ENCODE measurements around the gene CRBN.

CRBN gene

DNA sequence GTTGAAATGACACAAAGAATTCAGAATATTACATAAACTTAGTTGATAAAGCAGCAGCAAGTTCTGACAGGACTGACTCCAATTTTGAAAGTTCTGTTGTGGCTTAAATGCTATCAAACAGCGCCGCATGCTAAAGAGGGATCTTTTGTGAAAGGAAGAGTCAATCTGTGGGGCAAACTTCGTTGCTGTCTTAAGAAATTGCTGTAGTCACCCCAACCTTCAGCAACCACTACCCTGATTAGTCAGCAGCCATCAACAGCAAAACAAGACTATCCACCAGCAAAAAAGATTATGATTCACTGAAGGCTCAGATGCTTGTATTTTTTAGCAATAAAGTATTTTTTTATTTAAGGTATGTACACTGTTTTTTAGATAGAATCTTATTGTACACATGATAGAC is 14.2 kb downstream of the CRBN start:
- ATAC-seq: no peak
- no peak for TF ChIP-seq ZFP3 (CRISPR knock-in tag; IDR thresholded peaks at IDR 0.05)
- TF ChIP-seq, protein P1, sequence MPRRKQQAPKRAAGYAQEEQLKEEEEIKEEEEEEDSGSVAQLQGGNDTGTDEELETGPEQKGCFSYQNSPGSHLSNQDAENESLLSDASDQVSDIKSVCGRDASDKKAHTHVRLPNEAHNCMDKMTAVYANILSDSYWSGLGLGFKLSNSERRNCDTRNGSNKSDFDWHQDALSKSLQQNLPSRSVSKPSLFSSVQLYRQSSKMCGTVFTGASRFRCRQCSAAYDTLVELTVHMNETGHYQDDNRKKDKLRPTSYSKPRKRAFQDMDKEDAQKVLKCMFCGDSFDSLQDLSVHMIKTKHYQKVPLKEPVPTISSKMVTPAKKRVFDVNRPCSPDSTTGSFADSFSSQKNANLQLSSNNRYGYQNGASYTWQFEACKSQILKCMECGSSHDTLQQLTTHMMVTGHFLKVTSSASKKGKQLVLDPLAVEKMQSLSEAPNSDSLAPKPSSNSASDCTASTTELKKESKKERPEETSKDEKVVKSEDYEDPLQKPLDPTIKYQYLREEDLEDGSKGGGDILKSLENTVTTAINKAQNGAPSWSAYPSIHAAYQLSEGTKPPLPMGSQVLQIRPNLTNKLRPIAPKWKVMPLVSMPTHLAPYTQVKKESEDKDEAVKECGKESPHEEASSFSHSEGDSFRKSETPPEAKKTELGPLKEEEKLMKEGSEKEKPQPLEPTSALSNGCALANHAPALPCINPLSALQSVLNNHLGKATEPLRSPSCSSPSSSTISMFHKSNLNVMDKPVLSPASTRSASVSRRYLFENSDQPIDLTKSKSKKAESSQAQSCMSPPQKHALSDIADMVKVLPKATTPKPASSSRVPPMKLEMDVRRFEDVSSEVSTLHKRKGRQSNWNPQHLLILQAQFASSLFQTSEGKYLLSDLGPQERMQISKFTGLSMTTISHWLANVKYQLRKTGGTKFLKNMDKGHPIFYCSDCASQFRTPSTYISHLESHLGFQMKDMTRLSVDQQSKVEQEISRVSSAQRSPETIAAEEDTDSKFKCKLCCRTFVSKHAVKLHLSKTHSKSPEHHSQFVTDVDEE (CRISPR knock-in tag; IDR thresholded peaks at IDR 0.05): no peak
- TF ChIP-seq, protein P2, sequence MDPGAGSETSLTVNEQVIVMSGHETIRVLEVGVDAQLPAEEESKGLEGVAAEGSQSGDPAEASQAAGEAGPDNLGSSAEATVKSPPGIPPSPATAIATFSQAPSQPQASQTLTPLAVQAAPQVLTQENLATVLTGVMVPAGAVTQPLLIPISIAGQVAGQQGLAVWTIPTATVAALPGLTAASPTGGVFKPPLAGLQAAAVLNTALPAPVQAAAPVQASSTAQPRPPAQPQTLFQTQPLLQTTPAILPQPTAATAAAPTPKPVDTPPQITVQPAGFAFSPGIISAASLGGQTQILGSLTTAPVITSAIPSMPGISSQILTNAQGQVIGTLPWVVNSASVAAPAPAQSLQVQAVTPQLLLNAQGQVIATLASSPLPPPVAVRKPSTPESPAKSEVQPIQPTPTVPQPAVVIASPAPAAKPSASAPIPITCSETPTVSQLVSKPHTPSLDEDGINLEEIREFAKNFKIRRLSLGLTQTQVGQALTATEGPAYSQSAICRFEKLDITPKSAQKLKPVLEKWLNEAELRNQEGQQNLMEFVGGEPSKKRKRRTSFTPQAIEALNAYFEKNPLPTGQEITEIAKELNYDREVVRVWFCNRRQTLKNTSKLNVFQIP (CRISPR knock-in tag; IDR thresholded peaks at IDR 0.05; ENCODE audit: borderline replicate concordance, low read depth): no peak
- TF ChIP-seq, protein P3, sequence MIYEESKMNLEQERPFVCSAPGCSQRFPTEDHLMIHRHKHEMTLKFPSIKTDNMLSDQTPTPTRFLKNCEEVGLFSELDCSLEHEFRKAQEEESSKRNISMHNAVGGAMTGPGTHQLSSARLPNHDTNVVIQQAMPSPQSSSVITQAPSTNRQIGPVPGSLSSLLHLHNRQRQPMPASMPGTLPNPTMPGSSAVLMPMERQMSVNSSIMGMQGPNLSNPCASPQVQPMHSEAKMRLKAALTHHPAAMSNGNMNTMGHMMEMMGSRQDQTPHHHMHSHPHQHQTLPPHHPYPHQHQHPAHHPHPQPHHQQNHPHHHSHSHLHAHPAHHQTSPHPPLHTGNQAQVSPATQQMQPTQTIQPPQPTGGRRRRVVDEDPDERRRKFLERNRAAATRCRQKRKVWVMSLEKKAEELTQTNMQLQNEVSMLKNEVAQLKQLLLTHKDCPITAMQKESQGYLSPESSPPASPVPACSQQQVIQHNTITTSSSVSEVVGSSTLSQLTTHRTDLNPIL (CRISPR knock-in tag; IDR thresholded peaks at IDR 0.05; ENCODE audit: low read depth): no peak
- no peak for TF ChIP-seq ZNF70 (CRISPR knock-in tag; IDR thresholded peaks at IDR 0.05)
- no peak for TF ChIP-seq ZC3H10 (CRISPR knock-in tag; IDR thresholded peaks at IDR 0.05)
- no peak for TF ChIP-seq PPARA (CRISPR knock-in tag; IDR thresholded peaks at IDR 0.05; ENCODE audit: borderline replicate concordance)

DNA sequence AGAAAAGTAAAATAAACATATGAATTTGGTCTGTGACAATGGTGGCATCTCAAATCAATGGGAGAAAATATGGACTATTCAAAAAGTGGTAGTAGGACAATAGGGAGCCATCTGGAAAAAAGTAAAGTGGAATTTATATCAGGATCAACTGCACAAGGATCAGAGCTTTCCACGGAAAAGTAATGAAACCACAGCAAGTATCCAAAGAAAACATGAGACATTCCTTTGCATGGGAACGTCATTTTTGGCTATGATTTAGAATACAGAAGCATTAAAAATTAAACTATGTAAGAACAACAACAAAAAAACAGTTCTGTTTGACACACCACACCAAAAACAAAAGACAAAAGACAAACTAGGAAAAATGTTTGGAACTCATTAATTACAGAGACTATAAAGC is 18.7 kb downstream of the CRBN start:
- no peak for ATAC-seq
- TF ChIP-seq, protein P3 (CRISPR knock-in tag; IDR thresholded peaks at IDR 0.05; ENCODE audit: low read depth): no peak
- TF ChIP-seq, protein P4, sequence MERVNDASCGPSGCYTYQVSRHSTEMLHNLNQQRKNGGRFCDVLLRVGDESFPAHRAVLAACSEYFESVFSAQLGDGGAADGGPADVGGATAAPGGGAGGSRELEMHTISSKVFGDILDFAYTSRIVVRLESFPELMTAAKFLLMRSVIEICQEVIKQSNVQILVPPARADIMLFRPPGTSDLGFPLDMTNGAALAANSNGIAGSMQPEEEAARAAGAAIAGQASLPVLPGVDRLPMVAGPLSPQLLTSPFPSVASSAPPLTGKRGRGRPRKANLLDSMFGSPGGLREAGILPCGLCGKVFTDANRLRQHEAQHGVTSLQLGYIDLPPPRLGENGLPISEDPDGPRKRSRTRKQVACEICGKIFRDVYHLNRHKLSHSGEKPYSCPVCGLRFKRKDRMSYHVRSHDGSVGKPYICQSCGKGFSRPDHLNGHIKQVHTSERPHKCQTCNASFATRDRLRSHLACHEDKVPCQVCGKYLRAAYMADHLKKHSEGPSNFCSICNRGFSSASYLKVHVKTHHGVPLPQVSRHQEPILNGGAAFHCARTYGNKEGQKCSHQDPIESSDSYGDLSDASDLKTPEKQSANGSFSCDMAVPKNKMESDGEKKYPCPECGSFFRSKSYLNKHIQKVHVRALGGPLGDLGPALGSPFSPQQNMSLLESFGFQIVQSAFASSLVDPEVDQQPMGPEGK (CRISPR knock-in tag; IDR thresholded peaks at IDR 0.05; ENCODE audit: borderline replicate concordance): no peak
- TF ChIP-seq ARNTL (CRISPR knock-in tag; IDR thresholded peaks at IDR 0.05; ENCODE audit: borderline replicate concordance, low read depth) (no peak), TCF4 (CRISPR knock-in tag; IDR thresholded peaks at IDR 0.05; ENCODE audit: borderline replicate concordance) (no peak), GLIS3 (CRISPR knock-in tag; IDR thresholded peaks at IDR 0.05) (no peak), ZC3H10 (CRISPR knock-in tag; IDR thresholded peaks at IDR 0.05) (no peak), ESRRG (CRISPR knock-in tag; IDR thresholded peaks at IDR 0.05) (no peak), ZNF8 (CRISPR knock-in tag; IDR thresholded peaks at IDR 0.05) (no peak)

DNA sequence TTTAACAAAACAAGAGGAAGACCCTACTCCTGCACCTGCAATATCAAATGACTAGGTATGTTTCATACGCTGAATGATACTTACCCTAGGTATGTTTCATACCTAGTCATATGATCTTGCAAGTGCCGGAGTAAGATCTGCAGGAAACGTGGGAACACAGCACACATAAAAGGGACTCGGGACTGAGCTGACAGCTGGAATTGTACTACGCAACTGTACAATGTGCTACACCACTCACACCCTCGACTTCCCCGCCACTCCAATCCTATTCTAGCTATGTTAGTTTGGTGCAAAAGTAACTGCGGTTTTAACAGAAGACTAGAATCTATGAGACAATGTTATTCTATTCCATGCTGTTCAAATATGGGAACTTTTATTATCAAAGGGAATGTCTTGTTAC is 22.0 kb downstream of the CRBN start:
- no peak for ATAC-seq
- no peak for TF ChIP-seq TOX (CRISPR knock-in tag; IDR thresholded peaks at IDR 0.05; ENCODE audit: borderline replicate concordance)
- no peak for TF ChIP-seq ISL1 (CRISPR knock-in tag; IDR thresholded peaks at IDR 0.05)
- TF ChIP-seq ZNF8 (CRISPR knock-in tag; IDR thresholded peaks at IDR 0.05): no peak

DNA sequence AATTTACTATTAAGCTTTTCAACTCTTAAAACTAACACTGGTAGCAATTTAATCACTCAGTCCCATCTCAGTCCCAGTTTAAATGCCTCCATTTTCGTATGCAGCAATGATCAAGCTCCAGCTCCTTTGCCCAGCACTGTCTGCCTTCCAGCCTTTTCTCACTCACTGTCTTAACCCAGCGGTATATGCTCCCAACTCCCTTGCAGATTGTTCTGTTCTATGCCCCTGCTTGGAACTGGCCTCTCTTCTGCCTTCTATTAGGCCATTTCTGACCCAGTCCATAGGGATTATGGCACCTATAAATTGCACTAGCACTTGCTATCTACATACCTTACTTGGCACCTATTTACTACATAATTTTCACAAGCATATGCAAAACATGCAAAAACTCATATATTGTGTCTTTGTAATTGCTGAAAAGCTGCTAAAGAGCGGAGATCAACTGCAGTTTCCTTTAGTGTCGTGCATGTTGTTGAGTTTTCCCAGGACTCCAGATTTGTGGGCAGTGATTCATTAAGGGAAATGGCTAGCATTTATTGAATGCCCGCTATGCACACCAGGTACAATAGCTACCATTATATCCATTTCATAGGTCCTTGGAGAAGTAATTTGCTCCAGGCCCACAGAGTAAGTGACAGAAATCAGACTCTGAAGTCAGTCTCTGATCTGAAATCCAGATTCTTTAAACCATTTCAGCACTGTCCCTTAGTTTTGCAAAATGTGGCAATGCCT is 24.4 kb downstream of the CRBN start:
- no peak for ATAC-seq
- TF ChIP-seq ZFP3 (CRISPR knock-in tag; IDR thresholded peaks at IDR 0.05) (no peak), TCF4 (CRISPR knock-in tag; IDR thresholded peaks at IDR 0.05; ENCODE audit: borderline replicate concordance) (no peak), ZNF565 (CRISPR knock-in tag; conservative IDR thresholded peaks at IDR 0.05; ENCODE audit: low read depth) (no peak), ISL1 (CRISPR knock-in tag; IDR thresholded peaks at IDR 0.05) (no peak), GLIS3 (CRISPR knock-in tag; IDR thresholded peaks at IDR 0.05) (no peak), BACH2 (CRISPR knock-in tag; IDR thresholded peaks at IDR 0.05; ENCODE audit: borderline replicate concordance) (no peak), RARB (CRISPR knock-in tag; IDR thresholded peaks at IDR 0.05) (no peak)
- TF ChIP-seq, protein P5, sequence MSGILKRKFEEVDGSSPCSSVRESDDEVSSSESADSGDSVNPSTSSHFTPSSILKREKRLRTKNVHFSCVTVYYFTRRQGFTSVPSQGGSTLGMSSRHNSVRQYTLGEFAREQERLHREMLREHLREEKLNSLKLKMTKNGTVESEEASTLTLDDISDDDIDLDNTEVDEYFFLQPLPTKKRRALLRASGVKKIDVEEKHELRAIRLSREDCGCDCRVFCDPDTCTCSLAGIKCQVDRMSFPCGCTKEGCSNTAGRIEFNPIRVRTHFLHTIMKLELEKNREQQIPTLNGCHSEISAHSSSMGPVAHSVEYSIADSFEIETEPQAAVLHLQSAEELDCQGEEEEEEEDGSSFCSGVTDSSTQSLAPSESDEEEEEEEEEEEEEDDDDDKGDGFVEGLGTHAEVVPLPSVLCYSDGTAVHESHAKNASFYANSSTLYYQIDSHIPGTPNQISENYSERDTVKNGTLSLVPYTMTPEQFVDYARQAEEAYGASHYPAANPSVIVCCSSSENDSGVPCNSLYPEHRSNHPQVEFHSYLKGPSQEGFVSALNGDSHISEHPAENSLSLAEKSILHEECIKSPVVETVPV (CRISPR knock-in tag; IDR thresholded peaks at IDR 0.05): no peak
- TF ChIP-seq, protein P4 (CRISPR knock-in tag; IDR thresholded peaks at IDR 0.05; ENCODE audit: borderline replicate concordance): no peak
- TF ChIP-seq, protein P1 (CRISPR knock-in tag; IDR thresholded peaks at IDR 0.05): no peak
